NT2/D1 (cell line): ENCODE measurements around the gene NIN.

Source experiments
- DNase-seq: peaks from one replicate; pipeline ENCODE4 v3.0.0-alpha.2; 2011; ENCODE audit warnings: low read depth, low spot score
- H3K27me3 ChIP-seq: 2 replicates; pipeline ENCODE4 v1.6.0; 2011; ENCODE audit warnings: mild to moderate bottlenecking; ENCODE audit not compliant: insufficient read length, insufficient read depth
- H3K36me3 ChIP-seq: 2 replicates; pipeline ENCODE4 v1.6.1; 2011; ENCODE audit warnings: mild to moderate bottlenecking, low read length, mixed read lengths; ENCODE audit not compliant: insufficient read depth, insufficient read length
- H3K4me1 ChIP-seq: 2 replicates; pipeline ENCODE4 v1.5.1; 2011; ENCODE audit not compliant: insufficient read depth, insufficient read length
- H3K4me3 ChIP-seq: 2 replicates; pipeline ENCODE4 v1.5.1; 2011; ENCODE audit warnings: low read depth; ENCODE audit not compliant: insufficient read length
- H3K9ac ChIP-seq: 2 replicates; pipeline ENCODE4 v1.6.0; 2011; ENCODE audit warnings: low read depth; ENCODE audit not compliant: insufficient read length
- H3K9me3 ChIP-seq: 2 replicates; pipeline ENCODE4 v1.5.1; 2011; ENCODE audit warnings: mild to moderate bottlenecking, low read length; ENCODE audit not compliant: insufficient read depth
- SUZ12 ChIP-seq: IDR thresholded peaks from 2 replicates; pipeline ENCODE4 v1.6.1; 2011; ENCODE audit not compliant: insufficient read length, insufficient read depth; ENCODE audit errors: extremely low read depth
- YY1 ChIP-seq: IDR thresholded peaks from 2 replicates; pipeline ENCODE4 v1.6.1; 2011; ENCODE audit not compliant: insufficient read length, insufficient read depth
- ZNF274 ChIP-seq: IDR thresholded peaks from 2 replicates; pipeline ENCODE4 v1.6.1; 2011; ENCODE audit warnings: mild to moderate bottlenecking, low read depth, low read length

NIN gene

GRCh38 chr14:50719911-50720759, 110.8 kb downstream of the NIN start:
- H3K27me3 ChIP-seq, result no peaks in the 10 kb centered on the region

GRCh38 chr14:50718949-50719348, 112.0 kb downstream of the NIN start:
- H3K4me1 ChIP-seq, result no peaks in the 10 kb centered on the region
- no peaks in the 10 kb centered on the region for H3K9me3 ChIP-seq
- no peaks in the 10 kb centered on the region for H3K27me3 ChIP-seq
- no peak overlapping the region for H3K9ac ChIP-seq
- H3K4me3 ChIP-seq, result no peak overlapping the region
- peaks cover 5% of the 10 kb centered on the region for H3K36me3 ChIP-seq
- DNase-seq, result no peak
- TF ChIP-seq YY1 (no peak), ZNF274 (no peak), SUZ12 (no peak)

More at GRCh38 chr14:50719911-50720759, 110.8 kb downstream of the NIN start:
- Histone ChIP-seq H3K4me1 (no peaks in the 10 kb centered on the region), H3K9ac (no peak overlapping the region), H3K4me3 (no peak overlapping the region), H3K36me3 (peaks cover 9% of the 10 kb centered on the region), H3K9me3 (no peaks in the 10 kb centered on the region)
- no peak for DNase-seq
- TF ChIP-seq SUZ12 (no peak), ZNF274 (no peak)

GRCh38 chr14:50717811-50718210, 113.2 kb downstream of the NIN start:
- H3K4me3 ChIP-seq, result no peak overlapping the region
- TF ChIP-seq ZNF274, result no peak
- TF ChIP-seq YY1, result no peak
- TF ChIP-seq SUZ12, result no peak
- DNase-seq, result no peak

GRCh38 chr14:50714450-50715073, 116.4 kb downstream of the NIN start:
- DNase-seq, result peak; percentile 1
- Histone ChIP-seq H3K4me1 (no peaks in the 10 kb centered on the region), H3K36me3 (no peaks in the 10 kb centered on the region), H3K27me3 (no peaks in the 10 kb centered on the region), H3K4me3 (no peak overlapping the region), H3K9ac (no peak overlapping the region), H3K9me3 (no peaks in the 10 kb centered on the region)
- TF ChIP-seq ZNF274 (no peak), YY1 (no peak), SUZ12 (no peak)

More at GRCh38 chr14:50717811-50718210, 113.2 kb downstream of the NIN start:
- Histone ChIP-seq H3K27me3 (no peaks in the 10 kb centered on the region), H3K9ac (no peak overlapping the region), H3K36me3 (no peaks in the 10 kb centered on the region), H3K4me1 (no peaks in the 10 kb centered on the region), H3K9me3 (no peaks in the 10 kb centered on the region)

GRCh38 chr14:50711043-50711442, 119.9 kb downstream of the NIN start:
- TF ChIP-seq YY1 (no peak), ZNF274 (no peak), SUZ12 (no peak)
- Histone ChIP-seq H3K4me1 (no peaks in the 10 kb centered on the region), H3K4me3 (no peak overlapping the region), H3K36me3 (no peaks in the 10 kb centered on the region), H3K27me3 (no peaks in the 10 kb centered on the region), H3K9me3 (no peaks in the 10 kb centered on the region), H3K9ac (no peak overlapping the region)
- no peak for DNase-seq

GRCh38 chr14:50705026-50705593, 125.9 kb downstream of the NIN start:
- TF ChIP-seq YY1 (no peak), SUZ12 (no peak), ZNF274 (no peak)
- Histone ChIP-seq H3K9ac (no peak overlapping the region), H3K4me3 (no peak overlapping the region), H3K9me3 (0 out of 2 replicates have a peak, but pooled peaks cover 4% of the 10 kb centered on the region), H3K27me3 (no peaks in the 10 kb centered on the region), H3K36me3 (no peaks in the 10 kb centered on the region), H3K4me1 (no peaks in the 10 kb centered on the region)
- DNase-seq, result no peak

- Histone ChIP-seq H3K36me3 (no peaks in the 10 kb centered on the region), H3K27me3 (no peaks in the 10 kb centered on the region), H3K9me3 (0 out of 2 replicates have a peak, but pooled peaks cover 4% of the 10 kb centered on the region), H3K4me3 (no peak overlapping the region), H3K9ac (no peak overlapping the region), H3K4me1 (no peaks in the 10 kb centered on the region)
- DNase-seq, result no peak
- TF ChIP-seq YY1, result no peak
- no peak for TF ChIP-seq SUZ12
- no peak for TF ChIP-seq ZNF274
Observed at GRCh38 chr14:50704454-50705010, 126.4 kb downstream of the NIN start.
